ENCODE measurements around the gene PLPP1. TPM values are rescaled to one million over a fixed set of nuclear protein-coding genes. Genes with fewer than 3 reads are reported as not detected.

PLPP1 gene
- polyA plus RNA-seq, 3 donors = 0.87 to 1.5 (median 0.98) TPM

- peaks cover 8 to 32% of the 10 kb centered on the region in 2 donors for H3K27me3 ChIP-seq (ENCODE audit: control insufficient read depth in 2 of 2, insufficient read depth in 2 of 2, low read length in 2 of 2)
- Mint-ChIP-seq H3K27me3 (ENCODE audit: low read depth in 3 of 3) (peaks cover 24 to 43% (median 27%) of the 10 kb centered on the region in 3 donors), H3K4me3 (peak overlapping the region; percentile 86 to 94), H3K36me3 (no peaks in the 10 kb centered on the region), H3K9me3 (peaks cover 0 to 3% (median 0%) of the 10 kb centered on the region in 7 donors), H3K4me1 (peaks cover 22% of the 10 kb centered on the region), H3K27ac (peak overlapping the region in 2 of 7 donors; percentile 1 to 13)
- peaks cover 9 to 26% of the 10 kb centered on the region in 2 donors for H3K4me1 ChIP-seq (ENCODE audit: control insufficient read depth in 1 of 2, insufficient read depth in 2 of 2, low read length in 2 of 2)
- H3K36me3 ChIP-seq (replicated peaks in 1 of 2; ENCODE audit: control insufficient read depth in 1 of 2, insufficient read depth in 2 of 2, low read length in 2 of 2) = no peaks in the 10 kb centered on the region
- no peaks in the 10 kb centered on the region for H3K79me2 ChIP-seq (ENCODE audit: insufficient read depth, low read length)
- H4K20me1 ChIP-seq (ENCODE audit: insufficient read depth, low read length) = no peaks in the 10 kb centered on the region
- H3K9ac ChIP-seq (ENCODE audit: insufficient read depth, low read length, poor library complexity, severe bottlenecking) = peak overlapping the region; percentile 72
- H2AFZ ChIP-seq (ENCODE audit: insufficient read depth, low read depth, low read length, poor library complexity, severe bottlenecking) = peak overlapping the region; percentile 92
- no peak for DNase-seq
- H3K27ac ChIP-seq (ENCODE audit: low read depth in 1 of 2, low read length in 2 of 2) = no peak overlapping the region
- no peaks in the 10 kb centered on the region for H3K9me3 ChIP-seq (replicated peaks in 1 of 2; ENCODE audit: control insufficient read depth in 1 of 2, insufficient read depth in 1 of 2, low read length in 2 of 2)
- H3K4me2 ChIP-seq (replicated peaks; ENCODE audit: extremely low read depth, low read length, poor library complexity, severe bottlenecking) = peak overlapping the region; percentile 81
- 18% methylated on average over 16 of the region's 19 CpGs for WGBS (ENCODE audit: insufficient coverage)
- intact Hi-C loops (cut with micrococcal nuclease) = no loop called here
- peak overlapping the region; percentile 66 to 86 (median 83) for H3K4me3 ChIP-seq (replicated peaks in 1 of 3; ENCODE audit: low read depth in 2 of 3, low read length in 3 of 3)
- TF ChIP-seq CTCF (IDR thresholded peaks at IDR 0.05) = no peak
Observed at GRCh38 chr5:55535199-55535905, 588 bp upstream of the PLPP1 start.

GRCh38 chr5:55533521-55534435, 986 bp downstream of the PLPP1 start:
- peak overlapping the region; percentile 66 to 86 (median 83) for H3K4me3 ChIP-seq (replicated peaks in 1 of 3; ENCODE audit: low read depth in 2 of 3, low read length in 3 of 3)
- H3K27me3 ChIP-seq (ENCODE audit: control insufficient read depth in 2 of 2, insufficient read depth in 2 of 2, low read length in 2 of 2) = peaks cover 8 to 32% of the 10 kb centered on the region in 2 donors
- WGBS (ENCODE audit: insufficient coverage) = 16% methylated on average over 25 of the region's 25 CpGs
- H3K9ac ChIP-seq (ENCODE audit: insufficient read depth, low read length, poor library complexity, severe bottlenecking) = peak overlapping the region; percentile 72
- H3K9me3 ChIP-seq (replicated peaks in 1 of 2; ENCODE audit: control insufficient read depth in 1 of 2, insufficient read depth in 1 of 2, low read length in 2 of 2) = no peaks in the 10 kb centered on the region
- no peaks in the 10 kb centered on the region for H4K20me1 ChIP-seq (ENCODE audit: insufficient read depth, low read length)
- intact Hi-C loops (cut with micrococcal nuclease) = no loop called here
- H3K36me3 ChIP-seq (replicated peaks in 1 of 2; ENCODE audit: control insufficient read depth in 1 of 2, insufficient read depth in 2 of 2, low read length in 2 of 2) = no peaks in the 10 kb centered on the region
- DNase-seq = peak in 1 of 3 donors; percentile 1
- no peak overlapping the region for H3K27ac Mint-ChIP-seq
- H3K27ac ChIP-seq (ENCODE audit: low read depth in 1 of 2, low read length in 2 of 2) = no peak overlapping the region
- H2AFZ ChIP-seq (ENCODE audit: insufficient read depth, low read depth, low read length, poor library complexity, severe bottlenecking) = peak overlapping the region; percentile 92
- H3K4me3 Mint-ChIP-seq = peak overlapping the region; percentile 86 to 94
- peaks cover 22% of the 10 kb centered on the region for H3K4me1 Mint-ChIP-seq
- TF ChIP-seq CTCF (IDR thresholded peaks at IDR 0.05) = no peak
- H3K36me3 Mint-ChIP-seq = no peaks in the 10 kb centered on the region
- H3K4me1 ChIP-seq (ENCODE audit: control insufficient read depth in 1 of 2, insufficient read depth in 2 of 2, low read length in 2 of 2) = peaks cover 9 to 24% of the 10 kb centered on the region in 2 donors
- peaks cover 0 to 3% (median 0%) of the 10 kb centered on the region in 7 donors for H3K9me3 Mint-ChIP-seq
- peaks cover 24 to 43% (median 27%) of the 10 kb centered on the region in 3 donors for H3K27me3 Mint-ChIP-seq (ENCODE audit: low read depth in 3 of 3)
- no peaks in the 10 kb centered on the region for H3K79me2 ChIP-seq (ENCODE audit: insufficient read depth, low read length)
- H3K4me2 ChIP-seq (replicated peaks; ENCODE audit: extremely low read depth, low read length, poor library complexity, severe bottlenecking) = peak overlapping the region; percentile 81
